Karpas-422 (cell line): Measurements from ENCODE around the gene PIGQ. TPM values are rescaled to one million over a fixed set of nuclear protein-coding genes. Genes with fewer than 3 reads are reported as not detected.
A peak's percentile ranks its signal among the peaks of the same experiment; 100 is the strongest.

Experiments
- DNase-seq: peaks from one replicate; pipeline ENCODE4 v3.0.0-alpha.2; 2015
- H2AFZ ChIP-seq: fragments of 200-600 bp; sonication (generic); 2 replicates; pipeline ENCODE4 v1.6.1; 2014; ENCODE audit warnings: antibody characterized with exemption, low read length, mixed read lengths
- H3K27ac ChIP-seq: fragments of 200-600 bp; sonication (generic); 2 replicates; pipeline ENCODE4 v1.5.1; 2014; ENCODE audit warnings: mild to moderate bottlenecking, low read length, moderate library complexity
- H3K27me3 ChIP-seq: fragments of 200-600 bp; sonication (generic); 2 replicates; pipeline ENCODE4 v1.6.1; 2014; ENCODE audit warnings: low read length, mixed read lengths
- H3K36me3 ChIP-seq: fragments of 200-600 bp; sonication (generic); 2 replicates; pipeline ENCODE4 v1.6.1; 2014; ENCODE audit warnings: low read length, mixed read lengths; ENCODE audit not compliant: insufficient read depth
- H3K4me1 ChIP-seq: fragments of 200-600 bp; sonication (generic); 2 replicates; pipeline ENCODE4 v1.6.1; 2014; ENCODE audit warnings: mild to moderate bottlenecking, low read length, mixed read lengths
- H3K4me2 ChIP-seq: fragments of 200-600 bp; sonication (generic); 2 replicates; pipeline ENCODE4 v1.6.1; 2014; ENCODE audit warnings: low read length, low read depth, mild to moderate bottlenecking; ENCODE audit not compliant: poor library complexity, severe bottlenecking
- H3K4me3 ChIP-seq: fragments of 200-600 bp; sonication (generic); 2 replicates; pipeline ENCODE4 v1.5.1; 2014; ENCODE audit warnings: mild to moderate bottlenecking, antibody characterized with exemption, low read length, mixed read lengths
- H3K79me2 ChIP-seq: fragments of 200-600 bp; sonication (generic); 2 replicates; pipeline ENCODE4 v1.6.1; 2014; ENCODE audit warnings: mild to moderate bottlenecking, low read length, mixed read lengths
- H3K9ac ChIP-seq: fragments of 200-600 bp; sonication (generic); 2 replicates; pipeline ENCODE4 v1.6.0; 2014; ENCODE audit warnings: low read length
- H3K9me2 ChIP-seq: fragments of 200-600 bp; sonication (generic), shearing (Covaris generic); replicated peaks from 2 replicates; pipeline ENCODE4 v1.6.0; 2014; ENCODE audit warnings: mild to moderate bottlenecking, low read length, moderate library complexity; ENCODE audit not compliant: insufficient read depth
- H3K9me3 ChIP-seq: fragments of 300-700, 200-600 bp; sonication (generic); 2 replicates; pipeline ENCODE4 v1.6.1; 2014; ENCODE audit warnings: low read length, mixed read lengths
- H4K20me1 ChIP-seq: fragments of 200-600 bp; sonication (generic); 2 replicates; pipeline ENCODE4 v1.6.1; 2014; ENCODE audit warnings: mild to moderate bottlenecking, antibody characterized with exemption, low read length, low read depth; ENCODE audit not compliant: insufficient read depth
- total RNA-seq: library from RNA; depleted of rRNA; stranded (reverse); fragments of >200 nt; shearing (Covaris generic); gene quantifications from 2 replicates; pipeline ENCODE4 v1.2.3, GENCODE V29; 2014; ENCODE audit warnings: low replicate concordance

Gene PIGQ
- total RNA-seq, 1 experiment from 2014 or later = 35.7 TPM

- H3K4me3 ChIP-seq = no peak overlapping the region
- H4K20me1 ChIP-seq = no peaks in the 10 kb centered on the region
- peak; percentile 15 for DNase-seq
- no peaks in the 10 kb centered on the region for H3K4me1 ChIP-seq
- no peaks in the 10 kb centered on the region for H3K9me2 ChIP-seq
- H3K79me2 ChIP-seq = no peaks in the 10 kb centered on the region
- H3K27ac ChIP-seq = no peak overlapping the region
- H3K4me2 ChIP-seq = no peak overlapping the region
- H3K36me3 ChIP-seq = no peaks in the 10 kb centered on the region; the same call in 1 of the 2 replicates
- H3K9me3 ChIP-seq = peaks cover 6% of the 10 kb centered on the region; the same call in 1 of the 2 replicates
- H3K27me3 ChIP-seq = no peaks in the 10 kb centered on the region
- H3K9ac ChIP-seq = no peak overlapping the region
- H2AFZ ChIP-seq = no peak overlapping the region
Measured at GRCh38 chr16:608019-608418, 38.3 kb downstream of the PIGQ start.

GRCh38 chr16:609316-609715 lies 39.5 kb downstream of the PIGQ start:
- no peak for DNase-seq
- Histone ChIP-seq H3K9me2 (no peaks in the 10 kb centered on the region), H3K36me3 (no peaks in the 10 kb centered on the region; the same call in 1 of the 2 replicates), H3K27me3 (no peaks in the 10 kb centered on the region), H2AFZ (no peak overlapping the region), H3K9ac (no peak overlapping the region), H4K20me1 (no peaks in the 10 kb centered on the region), H3K4me3 (no peak overlapping the region), H3K9me3 (peaks cover 6% of the 10 kb centered on the region; the same call in 1 of the 2 replicates), H3K27ac (no peak overlapping the region), H3K4me2 (no peak overlapping the region), H3K4me1 (no peaks in the 10 kb centered on the region), H3K79me2 (no peaks in the 10 kb centered on the region)

DNA sequence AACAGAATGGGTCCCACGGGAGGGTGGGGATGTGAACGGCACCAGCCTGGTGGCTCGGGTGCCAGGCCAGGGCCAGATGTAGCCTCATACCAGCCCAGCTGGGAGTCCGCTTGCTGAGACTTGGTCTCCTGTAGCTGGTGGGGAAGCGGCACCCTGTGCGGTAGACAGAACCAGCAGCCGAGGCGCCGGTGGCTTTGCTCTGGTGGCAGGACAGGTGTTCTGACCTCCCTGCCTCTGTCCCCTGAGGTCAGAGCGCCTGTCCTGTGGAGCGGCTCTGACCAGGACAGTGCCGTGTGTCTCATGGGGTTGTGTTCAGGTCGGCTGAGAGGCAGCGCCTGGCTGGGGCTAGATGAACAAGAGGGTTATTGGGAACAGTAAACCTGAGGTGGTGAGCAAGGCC lies 40.2 kb downstream of the PIGQ start:
- Histone ChIP-seq H3K36me3 (no peaks in the 10 kb centered on the region; the same call in 1 of the 2 replicates), H3K9ac (no peak overlapping the region), H3K4me1 (no peaks in the 10 kb centered on the region), H3K9me3 (peaks cover 6% of the 10 kb centered on the region; the same call in 1 of the 2 replicates), H3K4me3 (no peak overlapping the region), H4K20me1 (no peaks in the 10 kb centered on the region), H3K4me2 (no peak overlapping the region), H3K9me2 (no peaks in the 10 kb centered on the region), H3K27me3 (no peaks in the 10 kb centered on the region), H2AFZ (no peak overlapping the region), H3K27ac (no peak overlapping the region), H3K79me2 (no peaks in the 10 kb centered on the region)
- DNase-seq = no peak

GRCh38 chr16:610513-611381 lies 41.0 kb downstream of the PIGQ start:
- Histone ChIP-seq H3K9me2 (no peaks in the 10 kb centered on the region), H3K27ac (no peak overlapping the region), H4K20me1 (no peaks in the 10 kb centered on the region), H3K4me2 (no peak overlapping the region), H3K79me2 (no peaks in the 10 kb centered on the region), H3K9me3 (0 out of 2 replicates have a peak, but pooled peaks cover under 1% of the 10 kb centered on the region), H3K36me3 (no peaks in the 10 kb centered on the region), H2AFZ (no peak overlapping the region), H3K4me1 (no peaks in the 10 kb centered on the region), H3K4me3 (no peak overlapping the region), H3K9ac (no peak overlapping the region), H3K27me3 (no peaks in the 10 kb centered on the region)
- DNase-seq = peak; percentile 64

- no peaks in the 10 kb centered on the region for H3K27me3 ChIP-seq
- H4K20me1 ChIP-seq = no peaks in the 10 kb centered on the region
- H3K36me3 ChIP-seq = no peaks in the 10 kb centered on the region
- no peaks in the 10 kb centered on the region for H3K9me3 ChIP-seq
- H3K27ac ChIP-seq = no peak overlapping the region
- no peak overlapping the region for H3K9ac ChIP-seq
- H3K79me2 ChIP-seq = no peaks in the 10 kb centered on the region
- no peak overlapping the region for H2AFZ ChIP-seq
- H3K4me1 ChIP-seq = no peaks in the 10 kb centered on the region
- H3K4me2 ChIP-seq = no peak overlapping the region
- H3K9me2 ChIP-seq = no peaks in the 10 kb centered on the region
- no peak overlapping the region for H3K4me3 ChIP-seq
- DNase-seq = no peak
Measured at GRCh38 chr16:615122-615521, 45.4 kb downstream of the PIGQ start.

- Histone ChIP-seq H3K9me2 (no peaks in the 10 kb centered on the region), H4K20me1 (no peaks in the 10 kb centered on the region), H3K79me2 (no peaks in the 10 kb centered on the region), H3K4me1 (no peaks in the 10 kb centered on the region), H3K9ac (no peak overlapping the region), H2AFZ (no peak overlapping the region), H3K27ac (no peak overlapping the region), H3K36me3 (no peaks in the 10 kb centered on the region), H3K9me3 (no peaks in the 10 kb centered on the region), H3K27me3 (no peaks in the 10 kb centered on the region), H3K4me2 (no peak overlapping the region), H3K4me3 (no peak overlapping the region)
- no peak for DNase-seq
Measured at GRCh38 chr16:616733-617586, 47.2 kb downstream of the PIGQ start.

- no peaks in the 10 kb centered on the region for H3K79me2 ChIP-seq
- no peaks in the 10 kb centered on the region for H3K27me3 ChIP-seq
- H2AFZ ChIP-seq = no peak overlapping the region
- H3K4me3 ChIP-seq = no peak overlapping the region
- no peak overlapping the region for H3K9ac ChIP-seq
- H4K20me1 ChIP-seq = no peaks in the 10 kb centered on the region
- no peaks in the 10 kb centered on the region for H3K36me3 ChIP-seq
- H3K27ac ChIP-seq = no peak overlapping the region
- H3K4me2 ChIP-seq = no peak overlapping the region
- H3K4me1 ChIP-seq = no peaks in the 10 kb centered on the region
- no peaks in the 10 kb centered on the region for H3K9me3 ChIP-seq
- DNase-seq = no peak
- H3K9me2 ChIP-seq = no peaks in the 10 kb centered on the region
Measured at GRCh38 chr16:617855-618254, 48.1 kb downstream of the PIGQ start.

DNA sequence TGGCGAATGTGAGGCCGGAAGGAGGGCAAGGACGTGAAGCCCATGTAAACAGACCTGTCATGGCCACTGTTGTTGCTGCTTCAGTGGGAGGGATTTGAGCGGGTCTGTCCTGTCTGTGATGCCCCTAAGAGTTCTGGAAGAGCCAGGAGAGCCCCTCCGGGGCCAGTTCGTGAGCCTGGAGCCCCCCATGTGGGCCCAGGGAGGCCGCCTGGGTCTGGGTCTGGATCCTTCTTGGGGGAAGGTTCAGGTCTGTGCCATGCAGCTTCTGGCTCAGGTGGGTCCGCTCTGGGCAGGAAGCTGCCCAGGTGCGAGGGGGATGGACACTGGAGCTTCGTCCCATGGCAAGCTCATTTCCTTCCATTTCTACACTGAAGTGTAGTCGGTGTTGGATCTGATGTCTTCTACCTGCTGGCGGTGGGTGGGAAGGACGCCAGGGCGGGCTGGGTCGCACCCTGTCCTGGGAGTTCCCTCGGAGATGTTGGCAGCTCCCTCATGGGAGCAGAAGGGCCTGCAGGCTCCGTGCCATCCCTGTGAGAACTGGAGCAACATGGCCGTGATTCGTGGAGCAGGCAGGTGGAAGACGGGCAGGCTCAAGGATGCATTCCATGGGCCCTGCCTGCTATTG lies 49.8 kb downstream of the PIGQ start:
- Histone ChIP-seq H3K79me2 (no peaks in the 10 kb centered on the region), H2AFZ (no peak overlapping the region), H3K4me2 (no peak overlapping the region), H3K27ac (no peak overlapping the region), H3K4me3 (no peak overlapping the region), H3K36me3 (no peaks in the 10 kb centered on the region), H3K9me2 (no peaks in the 10 kb centered on the region), H4K20me1 (0 out of 2 replicates have a peak, but pooled peaks cover 6% of the 10 kb centered on the region), H3K4me1 (peaks cover 10% of the 10 kb centered on the region), H3K9me3 (no peaks in the 10 kb centered on the region), H3K27me3 (no peaks in the 10 kb centered on the region), H3K9ac (no peak overlapping the region)
- DNase-seq = no peak
